Measurements from ENCODE around the gene TTF2.
"Not testable (repeated sequence)": the region's sequence is repeated elsewhere in the genome, so short reads cannot be mapped to it uniquely, and the experiment has no call there.

Gene TTF2

GRCh38 chr1:117151305-117151704, 91.2 kb downstream of the TTF2 start:
- DNase-seq (ENCODE audit: low read depth, low spot score) = not testable (repeated sequence)

Measured in astrocyte of the hippocampus (primary cell).